AG04450 (cell line): Measurements from ENCODE around the gene PLK5. TPM values are rescaled to one million over a fixed set of nuclear protein-coding genes. Genes with fewer than 3 reads are reported as not detected.

Experiments used
- CTCF ChIA-PET: fragments of 300-600, 350-600 bp; formaldehyde crosslinking; extraction: SDS; loops from one replicate; lab custom pipeline; 2022; ENCODE audit warnings: antibody characterized with exemption, inconsistent platforms; lab: Charles Lee
- POLR2A ChIA-PET: fragments of 350-600 bp; formaldehyde crosslinking; extraction: SDS; loops from one replicate; lab custom pipeline; 2021; ENCODE audit warnings: antibody characterized with exemption, inconsistent platforms; lab: Yijun Ruan, JAX
- DNase-seq: peaks from one replicate; pipeline ENCODE4 v3.0.0-alpha.2; 2011; ENCODE audit warnings: low read depth, low spot score
- H3K27ac ChIP-seq: one replicate; pipeline ENCODE4 v1.5.1; 2012; ENCODE audit warnings: low read depth, low read length, control low read depth
- H3K27me3 ChIP-seq: one replicate; pipeline ENCODE4 v1.6.0; 2012; ENCODE audit warnings: low read length; ENCODE audit not compliant: control insufficient read depth, insufficient read depth
- H3K4me3 ChIP-seq: 2 replicates; pipeline ENCODE4 v1.5.1; 2011; ENCODE audit warnings: mild to moderate bottlenecking, low read depth, low read length, control low read depth
- H3K9me3 ChIP-seq: 2 replicates; pipeline ENCODE4 v1.5.1; 2012; ENCODE audit warnings: low read length; ENCODE audit not compliant: control insufficient read depth, insufficient read depth
- polyA plus RNA-seq: library from polyadenylated mRNA; depleted of rRNA; stranded (reverse); fragments of >200 nt; gene quantifications from 2 replicates; pipeline ENCODE4 v1.2.3, GENCODE V29; 2011
- TF ChIP-seq, protein P1 (sequence below): IDR thresholded peaks from 2 replicates; pipeline ENCODE4 v1.5.1; 2011; ENCODE audit warnings: low read depth, low read length, control low read depth, inconsistent platforms

Gene PLK5
- polyA plus RNA-seq, 1 experiment, result not detected

DNA sequence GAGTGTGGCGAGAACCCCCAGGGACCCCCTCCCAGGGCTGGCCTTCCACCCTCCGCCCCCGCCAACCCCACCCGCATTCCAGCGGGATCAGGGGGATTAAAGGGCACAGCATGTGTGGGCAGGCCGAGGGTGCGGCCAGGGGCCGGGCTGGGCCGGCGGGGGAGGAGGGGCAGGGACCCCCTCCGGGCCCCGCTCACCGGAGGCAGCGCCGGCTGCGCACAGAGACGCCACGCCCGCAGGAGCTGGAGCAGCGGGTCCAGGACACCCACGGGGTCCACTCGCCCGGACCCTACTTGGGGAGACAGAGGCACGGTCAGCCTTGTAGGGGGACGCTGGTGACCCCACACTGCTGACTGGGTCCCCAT, 13.5 kb upstream of the PLK5 start:
- ChIA-PET POLR2A (no interaction called here), CTCF (no interaction called here)
- Histone ChIP-seq H3K27ac (no peak overlapping the region), H3K27me3 (peaks cover 5% of the 10 kb centered on the region), H3K9me3 (peaks cover 15% of the 10 kb centered on the region; the same call in 1 of the 2 replicates), H3K4me3 (no peak overlapping the region)
- no peak for DNase-seq
- TF ChIP-seq, protein P1, sequence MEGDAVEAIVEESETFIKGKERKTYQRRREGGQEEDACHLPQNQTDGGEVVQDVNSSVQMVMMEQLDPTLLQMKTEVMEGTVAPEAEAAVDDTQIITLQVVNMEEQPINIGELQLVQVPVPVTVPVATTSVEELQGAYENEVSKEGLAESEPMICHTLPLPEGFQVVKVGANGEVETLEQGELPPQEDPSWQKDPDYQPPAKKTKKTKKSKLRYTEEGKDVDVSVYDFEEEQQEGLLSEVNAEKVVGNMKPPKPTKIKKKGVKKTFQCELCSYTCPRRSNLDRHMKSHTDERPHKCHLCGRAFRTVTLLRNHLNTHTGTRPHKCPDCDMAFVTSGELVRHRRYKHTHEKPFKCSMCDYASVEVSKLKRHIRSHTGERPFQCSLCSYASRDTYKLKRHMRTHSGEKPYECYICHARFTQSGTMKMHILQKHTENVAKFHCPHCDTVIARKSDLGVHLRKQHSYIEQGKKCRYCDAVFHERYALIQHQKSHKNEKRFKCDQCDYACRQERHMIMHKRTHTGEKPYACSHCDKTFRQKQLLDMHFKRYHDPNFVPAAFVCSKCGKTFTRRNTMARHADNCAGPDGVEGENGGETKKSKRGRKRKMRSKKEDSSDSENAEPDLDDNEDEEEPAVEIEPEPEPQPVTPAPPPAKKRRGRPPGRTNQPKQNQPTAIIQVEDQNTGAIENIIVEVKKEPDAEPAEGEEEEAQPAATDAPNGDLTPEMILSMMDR, result no peak

- TF ChIP-seq, protein P1, result no peak
- Histone ChIP-seq H3K27me3 (peaks cover 5% of the 10 kb centered on the region), H3K9me3 (peaks cover 14% of the 10 kb centered on the region; the same call in 1 of the 2 replicates), H3K27ac (no peak overlapping the region), H3K4me3 (no peak overlapping the region)
- ChIA-PET CTCF (no interaction called here), POLR2A (no interaction called here)
- DNase-seq, result no peak
Observed at GRCh38 chr19:1510807-1511206, 13.1 kb upstream of the PLK5 start.

GRCh38 chr19:1511318-1512317, 12.3 kb upstream of the PLK5 start:
- H3K9me3 ChIP-seq, result peaks cover 18% of the 10 kb centered on the region
- no peak for DNase-seq
- TF ChIP-seq, protein P1, result no peak
- H3K4me3 ChIP-seq, result no peak overlapping the region; the same call in 1 of the 2 replicates
- peaks cover 5% of the 10 kb centered on the region for H3K27me3 ChIP-seq
- POLR2A ChIA-PET, result no interaction called here
- H3K27ac ChIP-seq, result no peak overlapping the region
- CTCF ChIA-PET, result no interaction called here

DNA sequence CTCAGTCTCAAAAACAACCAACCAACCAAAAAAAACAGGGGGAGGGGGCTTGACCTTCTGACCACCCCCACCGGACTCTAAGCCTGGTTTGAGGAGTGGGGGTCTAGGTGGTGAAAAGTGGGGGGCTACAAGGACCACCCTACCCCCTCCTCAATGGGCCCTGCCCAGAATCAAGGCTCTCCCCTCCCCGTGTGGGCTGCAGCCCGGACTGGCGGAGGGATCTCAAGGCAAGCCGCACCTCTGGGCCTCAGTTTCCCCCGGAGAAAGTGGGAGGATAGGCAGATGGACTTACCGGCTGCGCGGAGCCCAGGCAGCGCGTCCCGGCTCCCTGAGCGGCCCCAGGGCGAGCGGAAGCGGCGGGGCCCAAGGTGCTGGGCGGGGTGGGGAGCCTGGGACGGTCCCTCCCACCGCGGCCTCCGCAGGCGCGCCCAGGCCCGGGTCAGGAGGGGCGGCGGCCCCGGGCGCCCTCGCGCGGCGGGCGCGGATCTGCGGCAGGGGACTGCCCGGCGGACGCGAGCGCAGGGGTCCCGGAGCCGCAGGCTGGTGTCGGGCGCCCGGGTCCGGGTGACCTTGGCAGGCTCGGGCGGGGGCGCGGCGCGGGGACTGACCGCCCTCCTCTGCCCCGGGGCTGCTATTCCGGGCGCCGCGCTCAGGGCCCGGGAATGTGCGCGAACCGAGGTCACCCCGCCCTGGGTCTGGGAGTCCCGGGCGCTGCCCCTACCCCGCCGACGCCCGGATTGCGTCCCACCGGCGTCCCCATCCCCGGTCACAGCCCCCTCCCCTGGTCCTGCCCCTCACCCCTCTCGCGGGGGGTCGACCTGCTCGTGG, 11.0 kb upstream of the PLK5 start, which contains the start of gene ADAMTSL5:
Gene ADAMTSL5 (minus strand): TSS at position 349 of the 828 bp plus-strand sequence. CDS start 2,076 bp downstream, outside the sequence.
- no peak within 1 kb of the TSS for H3K27ac ChIP-seq
- peaks cover 5% of the 10 kb centered on the region for H3K27me3 ChIP-seq
- TF ChIP-seq, protein P1, result no peak
- no peak for DNase-seq
- peaks cover 14% of the 10 kb centered on the region for H3K9me3 ChIP-seq
- ChIA-PET POLR2A (no interaction called here), CTCF (no interaction called here)
- peak within 1 kb of the TSS; percentile 66 for H3K4me3 ChIP-seq
